Amniotic stem cell (primary cell): ENCODE measurements around the gene RNF10.
"Not testable (repeated sequence)": the region's sequence is repeated elsewhere in the genome, so short reads cannot be mapped to it uniquely, and the experiment has no call there.

Experiments used
- DNase-seq: peaks from one replicate; lab custom pipeline; 2025; lab: John Stamatoyannopoulos, UW

Gene RNF10

GRCh38 chr12:120534203-120534702 is at the start of gene RNF10:
RNF10 (plus strand) TSS chr12:120534356; CDS start chr12:120534812, 456 bp downstream.
- DNase-seq = peak; percentile 67

GRCh38 chr12:120485961-120486881 is 47.9 kb upstream of the RNF10 start:
- no peak for DNase-seq

GRCh38 chr12:120487552-120487951 is 46.6 kb upstream of the RNF10 start:
- not testable (repeated sequence) for DNase-seq

- DNase-seq = no peak
These were observed 46.0 kb upstream of the RNF10 start for GRCh38 chr12:120488057-120488640.

GRCh38 chr12:120489018-120489417 is 45.1 kb upstream of the RNF10 start:
- no peak for DNase-seq

- no peak for DNase-seq
These were observed 43.8 kb upstream of the RNF10 start for GRCh38 chr12:120490325-120490724.

- no peak for DNase-seq
These were observed 43.2 kb upstream of the RNF10 start for GRCh38 chr12:120490833-120491512.

- no peak for DNase-seq
These were observed 38.9 kb upstream of the RNF10 start for GRCh38 chr12:120495186-120495730.

GRCh38 chr12:120495731-120496412 is 38.3 kb upstream of the RNF10 start, which contains the start of gene DYNLL1:
DYNLL1 (plus strand) TSS chr12:120496113; CDS start chr12:120496422, 309 bp downstream.
- peak; percentile 95 for DNase-seq

GRCh38 chr12:120496413-120497340 is 37.5 kb upstream of the RNF10 start:
- no peak for DNase-seq

GRCh38 chr12:120497524-120498150 is 36.5 kb upstream of the RNF10 start:
- DNase-seq = no peak

GRCh38 chr12:120498870-120499515 is 35.2 kb upstream of the RNF10 start:
- DNase-seq = no peak

- no peak for DNase-seq
These were observed 33.6 kb upstream of the RNF10 start for GRCh38 chr12:120500581-120500980.

GRCh38 chr12:120504587-120504986 is 29.6 kb upstream of the RNF10 start:
- no peak for DNase-seq

GRCh38 chr12:120508537-120508936 is 25.6 kb upstream of the RNF10 start:
- no peak for DNase-seq

GRCh38 chr12:120514002-120514401 is 20.2 kb upstream of the RNF10 start:
- no peak for DNase-seq

- DNase-seq = no peak
These were observed 18.7 kb upstream of the RNF10 start for GRCh38 chr12:120515496-120515895.

GRCh38 chr12:120519324-120519723 is 14.8 kb upstream of the RNF10 start:
- not testable (repeated sequence) for DNase-seq

- no peak for DNase-seq
These were observed 11.6 kb upstream of the RNF10 start for GRCh38 chr12:120522568-120522967.
